Measurements from ENCODE around the gene CCND2. TPM values are rescaled to one million over a fixed set of nuclear protein-coding genes. Genes with fewer than 3 reads are reported as not detected.

Gene CCND2
- polyA plus RNA-seq, 10 donors = 74.4 to 129 (median 100) TPM

DNA sequence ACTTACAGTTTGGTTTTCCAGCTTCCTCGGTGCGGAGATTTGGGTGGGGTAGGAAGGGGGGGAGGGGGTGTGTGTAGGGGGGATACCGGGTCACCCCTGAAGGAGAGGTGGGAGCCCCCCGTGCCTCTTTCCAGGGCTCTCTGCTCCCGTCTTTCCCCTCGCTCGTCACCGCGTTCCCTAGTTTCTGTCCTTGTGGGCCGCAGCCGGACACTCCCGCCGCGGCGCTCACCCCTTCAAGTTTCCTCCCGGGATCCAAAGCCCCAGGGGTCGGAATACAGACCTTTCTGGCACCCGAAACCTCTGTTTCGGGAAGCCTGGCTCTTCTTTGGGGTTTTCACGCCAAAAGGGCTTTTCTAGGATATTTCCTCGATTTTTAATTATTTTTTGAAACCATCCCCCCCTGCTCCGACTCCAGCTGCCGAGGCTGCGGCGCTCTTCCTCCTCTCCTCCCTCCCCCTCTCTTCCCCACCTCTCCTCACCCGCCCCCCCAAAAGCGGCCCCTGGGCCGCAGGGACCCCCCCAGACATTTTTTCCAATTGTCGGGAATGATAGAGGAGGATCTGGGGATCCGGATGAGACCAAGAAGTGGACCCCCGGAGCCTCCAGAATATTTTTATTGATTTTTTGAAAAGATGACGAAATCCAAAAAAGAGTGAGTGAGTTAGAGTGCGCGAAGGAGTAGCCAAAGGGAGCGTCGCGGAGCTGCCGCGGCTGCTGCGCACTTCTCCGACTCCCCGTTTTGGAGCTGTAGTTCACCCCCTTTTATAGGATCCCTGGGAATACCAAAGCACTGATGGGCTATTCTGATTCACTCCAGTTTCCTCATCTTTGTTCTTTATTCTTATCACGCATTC lies 1.7 kb downstream of the CCND2 start:
- DNase-seq = peak in 2 of 3 donors; percentile 68 to 87

DNA sequence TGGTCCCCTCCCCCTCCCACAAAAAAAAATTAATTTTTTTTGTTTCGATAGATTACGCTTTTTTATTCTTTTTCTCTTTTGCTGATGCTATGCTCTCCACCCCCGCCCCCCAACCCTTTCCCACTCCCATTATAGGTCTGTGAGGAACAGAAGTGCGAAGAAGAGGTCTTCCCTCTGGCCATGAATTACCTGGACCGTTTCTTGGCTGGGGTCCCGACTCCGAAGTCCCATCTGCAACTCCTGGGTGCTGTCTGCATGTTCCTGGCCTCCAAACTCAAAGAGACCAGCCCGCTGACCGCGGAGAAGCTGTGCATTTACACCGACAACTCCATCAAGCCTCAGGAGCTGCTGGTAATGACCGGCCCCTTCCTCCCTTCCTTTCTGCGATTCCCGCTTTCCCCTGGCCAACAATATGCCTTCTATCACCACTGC lies 2.3 kb downstream of the CCND2 start:
- DNase-seq = peak in 2 of 3 donors; percentile 44 to 75

DNA sequence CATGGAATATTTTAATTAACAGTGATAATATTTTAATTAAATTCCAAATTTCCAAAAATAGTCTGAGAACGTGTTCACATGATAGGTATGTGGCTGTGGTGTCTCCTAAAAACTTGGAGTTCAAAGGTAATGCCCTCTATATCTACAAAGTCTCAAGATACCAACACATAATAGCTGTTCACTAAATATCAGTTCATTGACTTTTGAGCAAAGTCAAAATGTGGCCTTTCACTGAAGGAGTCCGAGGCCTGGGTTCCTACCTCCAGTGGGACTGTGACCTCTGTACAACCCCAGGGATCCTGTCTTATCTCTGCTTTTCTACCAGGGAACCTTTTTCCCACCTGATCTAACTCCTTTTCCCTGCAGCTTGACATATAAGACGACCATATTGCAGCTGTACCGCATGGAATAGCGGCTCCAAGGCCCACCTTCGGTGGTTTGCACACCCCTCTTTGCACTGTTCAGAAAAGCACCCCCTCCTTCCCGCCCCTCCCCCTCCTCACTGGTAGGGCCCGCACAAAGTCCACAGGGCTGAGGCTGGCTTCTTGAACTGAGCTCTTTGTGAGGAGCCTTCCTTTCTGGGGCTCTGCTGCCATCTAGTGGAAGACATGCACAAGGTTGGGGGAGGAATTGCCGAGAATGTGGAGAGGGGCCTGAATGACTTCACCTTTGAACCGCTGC lies 3.1 kb downstream of the CCND2 start:
- peak; percentile 94 to 97 (median 96) for DNase-seq

DNA sequence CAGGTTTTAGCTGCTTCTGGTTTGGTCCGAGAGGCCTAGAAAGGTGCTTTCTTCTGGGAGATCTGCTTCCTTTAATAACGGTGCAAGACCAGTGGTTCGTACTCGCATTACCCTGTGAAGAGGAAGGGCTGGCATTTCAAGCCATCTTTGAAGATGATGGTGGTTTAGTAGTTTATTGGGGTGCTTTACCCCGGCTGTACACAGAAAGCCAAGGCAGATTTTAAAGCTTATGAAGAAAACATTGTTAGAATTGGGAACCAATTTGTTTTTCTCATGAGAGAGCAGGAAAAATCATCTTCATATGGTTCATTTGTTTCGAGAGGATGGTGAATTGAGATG lies 3.6 kb downstream of the CCND2 start:
- no peak for DNase-seq

DNA sequence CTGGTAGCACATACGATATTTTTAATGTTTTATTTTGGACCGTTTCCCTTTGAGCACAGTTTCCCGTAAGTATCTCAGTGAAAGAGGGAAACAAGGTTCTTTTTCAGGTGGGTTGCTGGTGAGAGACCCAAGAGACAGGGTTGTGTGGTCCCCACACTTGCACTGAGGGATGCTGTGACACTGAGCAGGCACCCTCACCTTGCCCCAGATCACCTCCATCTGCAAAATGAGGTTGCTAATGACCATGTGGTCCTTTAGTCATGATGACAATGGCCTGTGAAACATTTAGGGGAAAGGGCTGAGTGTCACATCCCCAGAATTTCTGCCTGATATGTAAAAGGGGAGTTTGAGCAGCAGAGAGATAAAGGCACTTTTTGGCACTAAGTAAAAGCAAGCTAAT lies 4.3 kb downstream of the CCND2 start:
- DNase-seq = no peak

DNA sequence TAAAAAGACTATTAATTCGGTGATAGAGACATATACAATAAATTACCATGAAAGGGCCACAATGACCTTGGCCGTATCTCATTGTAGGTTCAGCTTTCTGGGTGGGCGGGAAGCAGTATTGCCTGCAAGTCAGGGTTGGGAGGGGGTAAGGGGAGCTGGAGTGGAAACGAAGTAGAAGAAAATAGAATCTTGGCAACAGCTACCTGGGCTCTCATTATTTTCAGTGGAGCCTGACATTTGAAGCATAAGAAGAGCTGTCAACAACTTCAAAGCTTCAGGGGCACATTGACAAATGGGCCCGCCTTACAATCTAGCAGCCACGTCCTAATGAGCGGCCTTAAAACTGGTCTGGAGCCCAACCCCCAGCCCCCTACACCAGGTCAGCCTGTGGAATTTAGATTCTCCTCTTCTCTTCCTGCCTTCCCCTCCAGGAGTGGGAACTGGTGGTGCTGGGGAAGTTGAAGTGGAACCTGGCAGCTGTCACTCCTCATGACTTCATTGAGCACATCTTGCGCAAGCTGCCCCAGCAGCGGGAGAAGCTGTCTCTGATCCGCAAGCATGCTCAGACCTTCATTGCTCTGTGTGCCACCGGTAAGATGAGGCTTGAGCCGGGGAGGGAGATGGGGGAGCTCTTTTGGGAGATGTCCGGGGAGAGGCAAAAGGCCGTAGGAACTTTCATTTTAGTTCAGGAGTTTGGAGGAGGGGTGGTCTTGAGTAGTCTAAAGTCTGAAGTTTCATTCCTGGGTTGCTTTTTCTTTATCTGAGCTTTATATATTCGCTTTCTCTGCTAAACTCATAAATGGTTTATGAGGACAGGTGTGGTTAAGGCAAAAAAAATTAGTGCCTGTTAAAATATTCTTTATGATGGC lies 5.0 kb downstream of the CCND2 start:
- DNase-seq = peak in 2 of 3 donors; percentile 44 to 65

DNA sequence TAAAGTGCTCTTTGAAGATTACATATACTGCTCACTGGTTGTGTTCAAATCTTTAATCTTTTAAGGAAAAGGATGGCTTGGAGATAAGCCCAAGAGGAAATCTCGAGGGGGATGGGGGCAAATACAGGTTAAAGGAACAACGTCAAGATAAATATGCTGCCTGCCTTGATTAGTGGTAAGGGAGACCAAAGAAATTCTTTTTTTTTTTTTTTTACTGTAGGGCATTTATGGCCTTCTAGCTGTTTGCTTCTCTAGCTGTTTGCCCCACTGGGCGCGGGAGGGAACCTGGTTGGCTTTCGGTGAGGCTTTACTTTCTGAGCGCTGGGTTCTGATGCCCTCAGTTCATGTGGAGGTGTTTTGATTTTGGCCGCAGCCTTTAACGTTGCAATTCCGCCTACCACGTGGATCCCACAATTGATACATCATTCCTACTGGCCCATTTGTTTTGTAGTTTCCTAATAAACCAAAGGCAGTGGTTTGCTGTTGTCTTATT lies 5.7 kb downstream of the CCND2 start:
- no peak for DNase-seq

DNA sequence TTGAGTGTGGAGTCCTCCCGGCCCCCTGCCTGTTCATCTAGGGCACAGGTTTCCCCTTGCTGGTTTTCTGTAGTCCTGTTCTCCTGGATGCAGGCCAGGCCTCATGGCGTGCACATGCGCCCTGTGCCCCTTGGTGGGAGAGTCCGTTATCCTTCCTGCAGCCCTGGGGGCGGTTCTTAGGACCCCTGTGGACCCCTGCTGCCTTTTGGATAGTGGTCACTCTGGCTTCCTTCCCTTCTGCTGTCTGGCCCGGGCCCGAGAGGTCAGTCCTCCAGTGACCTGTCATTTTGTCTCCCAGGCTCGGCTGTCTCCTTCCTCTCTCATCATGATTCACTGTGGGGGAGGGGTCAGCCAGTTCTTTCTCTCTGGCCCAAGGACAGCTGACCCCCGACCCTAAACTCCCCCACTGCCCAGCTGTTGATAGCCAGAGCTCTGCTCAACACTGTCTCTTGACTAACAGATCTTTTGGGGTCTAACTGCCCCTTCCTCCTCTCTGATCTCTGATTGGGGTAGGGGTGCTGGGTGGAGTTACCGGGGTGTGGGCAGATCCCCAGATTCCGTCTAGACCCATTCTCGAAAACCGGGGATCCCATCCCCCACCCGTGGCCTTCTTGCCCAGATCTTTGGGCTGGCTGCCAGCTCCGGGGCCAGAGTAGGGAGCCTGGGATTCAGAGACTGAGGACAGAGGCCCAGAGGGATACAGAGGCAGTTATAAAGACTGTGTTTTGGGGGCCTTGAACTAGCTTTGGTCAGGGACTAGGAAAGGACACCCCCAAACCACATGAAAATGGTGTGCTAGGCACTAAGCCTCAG lies 7.0 kb downstream of the CCND2 start:
- DNase-seq = peak in 2 of 3 donors; percentile 42 to 67

DNA sequence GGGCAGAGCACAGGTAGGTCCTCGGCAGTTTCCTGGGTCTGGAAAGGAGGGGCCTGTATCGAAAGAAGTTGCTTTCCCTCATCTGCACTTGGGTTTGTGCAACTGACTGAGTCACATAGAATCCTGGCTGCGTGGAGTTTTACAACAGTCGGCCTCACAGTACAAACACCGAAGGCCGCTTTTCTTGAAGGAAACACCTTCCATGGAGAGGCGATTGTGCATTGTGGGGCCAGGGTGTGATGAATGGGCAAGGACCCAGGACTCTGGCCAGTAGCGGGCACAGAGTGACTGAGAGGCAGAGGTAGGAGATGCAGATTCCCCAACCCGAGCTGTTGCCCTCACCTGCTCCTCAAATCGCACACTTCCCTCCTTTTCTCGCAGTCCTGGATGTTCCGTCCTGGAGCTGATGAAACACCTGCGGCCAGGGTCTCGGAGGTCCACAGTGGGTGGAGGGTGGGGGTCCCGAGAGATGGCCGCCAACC lies 7.7 kb downstream of the CCND2 start:
- no peak for DNase-seq

DNA sequence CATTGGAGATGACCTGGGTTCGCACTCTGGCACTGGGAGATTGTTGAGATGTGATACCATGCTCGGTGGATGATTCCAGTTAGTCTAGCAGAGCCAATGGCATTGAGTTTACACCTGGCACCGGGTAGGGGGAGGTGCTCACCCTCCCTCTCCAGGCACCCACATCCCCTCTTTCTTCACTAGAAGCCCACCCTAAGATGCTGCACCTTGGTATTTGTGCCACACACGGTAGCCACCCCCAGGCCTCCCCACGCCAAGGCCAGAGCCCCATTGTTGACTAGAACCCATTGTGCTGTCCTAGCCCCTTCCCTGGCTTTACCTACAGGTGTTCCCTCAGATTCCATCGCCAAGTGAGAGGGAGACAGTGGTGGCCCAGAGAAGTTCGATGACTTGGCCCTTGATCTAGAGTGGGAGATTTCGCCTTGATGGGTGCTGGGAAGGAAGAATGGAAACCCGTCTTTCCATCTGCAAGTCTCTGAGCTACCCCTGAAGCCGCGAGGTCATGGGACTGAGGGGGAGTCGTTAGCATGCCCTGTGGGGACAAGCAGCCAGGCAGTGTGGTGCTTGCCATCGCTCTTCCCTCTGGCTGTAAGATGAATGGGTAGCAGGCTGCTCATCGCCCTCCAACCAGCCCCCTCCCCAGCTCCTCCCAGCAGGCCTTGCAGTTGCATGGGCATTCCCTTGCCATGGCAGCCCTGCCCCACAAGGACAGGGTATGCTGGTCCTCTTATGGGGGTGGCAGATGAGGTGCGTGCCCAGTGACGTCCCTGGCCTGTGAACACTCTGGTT lies 8.7 kb downstream of the CCND2 start:
- DNase-seq = peak in 1 of 3 donors; percentile 1

DNA sequence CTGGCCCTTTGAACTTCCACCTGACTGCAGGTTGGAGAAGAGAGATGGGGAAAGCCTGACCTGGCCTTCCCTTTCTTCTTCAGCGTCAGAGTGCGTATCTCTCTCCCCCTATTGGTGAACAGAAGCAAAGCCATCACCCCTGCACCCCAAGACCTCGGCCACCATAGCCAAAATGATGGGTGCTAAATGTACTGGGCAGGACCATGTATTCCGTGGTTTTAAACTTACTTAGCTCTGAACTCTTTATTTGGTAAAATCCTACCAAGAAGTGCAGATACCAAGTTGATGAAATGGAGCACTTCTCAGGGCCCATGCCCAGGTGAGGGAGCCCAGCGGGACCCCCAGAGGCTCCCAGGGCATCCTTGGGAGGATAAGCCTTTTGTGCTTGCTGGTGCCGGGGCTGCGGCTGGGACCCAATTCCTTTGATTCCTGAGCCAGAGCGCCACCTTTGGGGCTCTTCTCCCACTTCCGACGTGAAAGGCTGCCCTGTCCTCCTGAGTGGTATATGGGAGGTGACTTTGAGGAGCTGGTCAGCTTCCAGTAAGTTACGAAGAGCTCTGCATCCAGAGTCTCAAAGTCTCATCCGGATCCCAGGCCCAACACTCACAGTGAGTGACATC lies 9.4 kb downstream of the CCND2 start:
- no peak for DNase-seq

DNA sequence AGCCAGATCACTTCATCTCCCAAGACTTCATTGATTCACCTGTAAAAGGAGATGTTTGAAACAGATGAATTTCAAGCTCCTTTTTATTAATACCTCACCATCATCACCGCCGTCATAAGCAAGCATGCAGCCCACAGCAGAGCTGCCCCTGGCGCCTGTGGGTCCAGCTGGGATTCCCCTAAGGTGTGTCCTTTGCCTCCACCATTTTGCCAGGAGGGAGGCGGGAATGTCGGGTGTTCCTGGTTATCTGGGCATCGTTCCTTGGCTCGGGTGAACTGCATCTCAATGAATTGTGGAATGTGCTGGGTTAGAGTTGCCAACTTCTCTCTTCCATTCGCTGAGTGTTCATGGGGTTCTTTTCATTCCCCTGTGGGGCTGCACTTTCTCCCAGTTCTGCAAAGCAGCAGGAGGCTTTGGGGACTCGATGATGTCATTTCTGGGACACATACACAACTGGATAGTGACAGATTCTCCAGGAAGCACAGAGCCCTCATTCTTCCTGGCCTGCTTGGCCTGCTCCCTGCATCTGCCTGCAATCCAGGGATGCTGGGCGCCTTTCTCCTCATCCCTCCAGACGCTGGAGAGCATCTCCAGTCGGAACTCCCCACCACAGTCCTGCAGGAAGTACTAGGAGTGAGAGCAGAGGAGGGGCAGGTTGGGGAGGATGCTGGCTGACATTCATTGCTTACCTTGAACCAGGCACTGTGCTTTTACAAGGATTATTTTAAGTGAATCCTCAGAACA lies 10.1 kb downstream of the CCND2 start:
- DNase-seq = no peak

DNA sequence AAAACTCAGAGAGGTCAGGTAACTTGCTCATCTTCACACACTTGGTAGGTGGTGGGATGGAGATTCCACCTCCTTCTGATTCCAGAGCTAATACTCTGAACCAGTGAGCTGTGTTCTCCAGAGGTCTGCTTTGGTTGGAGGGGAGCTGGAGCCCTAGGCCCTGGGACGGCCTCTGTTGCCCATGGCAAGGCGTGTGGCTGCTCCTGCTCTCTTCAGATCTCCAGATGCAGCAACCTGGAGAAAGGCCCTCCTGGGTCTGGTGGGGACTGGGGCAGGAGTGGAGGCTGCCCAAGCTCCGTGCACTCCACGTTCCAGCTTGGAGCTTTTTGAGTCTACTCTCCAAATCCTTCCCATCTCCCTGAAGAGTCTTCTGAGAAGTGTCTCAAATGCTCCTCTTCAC lies 10.7 kb downstream of the CCND2 start:
- no peak for DNase-seq

DNA sequence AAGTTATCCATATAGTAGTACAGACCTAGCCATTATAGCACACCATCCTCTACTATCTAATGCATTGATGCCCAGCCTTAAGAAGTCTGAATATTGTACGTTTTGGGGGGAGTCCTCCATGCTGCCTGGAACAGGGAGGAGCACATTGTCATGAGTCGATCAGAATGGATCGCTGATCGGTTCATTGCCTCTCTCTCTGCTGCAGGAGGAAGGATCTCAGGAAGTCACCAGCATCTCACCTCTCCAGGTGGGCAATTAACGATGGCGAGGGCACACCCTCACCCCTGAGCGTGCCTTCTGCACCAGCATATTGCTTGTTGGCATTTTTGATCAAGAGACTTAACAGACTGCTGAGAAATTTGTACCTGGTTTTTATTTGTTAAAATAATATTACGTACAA lies 11.5 kb downstream of the CCND2 start:
- no peak for DNase-seq

DNA sequence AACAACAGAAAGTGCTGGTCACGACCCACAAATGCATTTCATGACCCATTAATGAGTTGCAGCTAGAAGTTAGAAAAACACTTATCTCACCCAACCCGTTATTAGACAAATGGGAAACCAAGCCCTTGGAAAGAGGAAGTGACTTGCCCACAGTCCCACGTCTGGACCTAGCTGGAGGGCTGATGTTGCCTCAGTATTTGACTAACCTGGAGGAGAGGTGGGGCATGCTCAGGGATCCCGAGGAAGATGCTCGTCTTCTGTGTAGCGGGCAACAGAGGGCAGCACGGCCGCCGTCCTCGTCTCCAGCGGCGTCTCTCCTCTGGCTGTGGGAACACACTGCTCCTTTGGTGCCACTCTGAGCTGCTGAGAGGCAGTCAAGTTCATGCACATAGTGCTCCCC lies 12.7 kb downstream of the CCND2 start:
- DNase-seq = no peak

DNA sequence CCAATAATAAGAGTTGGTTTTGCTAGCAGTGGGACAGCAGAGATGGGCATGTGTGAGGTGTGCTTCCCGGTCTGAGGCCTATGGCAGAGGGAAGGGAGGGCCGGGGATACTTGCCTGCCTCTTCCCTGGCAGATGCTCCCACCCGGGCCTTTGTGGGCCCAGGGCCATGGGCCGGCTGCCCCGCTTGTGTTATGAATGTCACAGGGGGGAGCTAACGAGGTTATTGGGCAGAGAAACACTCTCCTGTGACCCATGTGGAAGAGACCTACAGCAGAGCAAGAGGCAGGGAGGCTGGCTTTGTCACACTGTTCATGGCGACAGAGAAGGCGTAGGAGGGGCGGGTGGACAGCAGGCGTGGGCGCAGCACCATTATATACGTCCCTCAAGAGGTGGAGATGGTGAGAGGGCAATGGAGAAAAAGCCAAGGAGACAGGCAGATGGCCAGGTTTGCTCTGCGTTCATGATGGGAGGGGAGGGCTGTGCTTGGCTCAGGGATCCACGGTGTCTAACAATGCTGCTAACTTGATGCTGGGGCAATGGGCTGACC lies 13.3 kb downstream of the CCND2 start:
- DNase-seq = no peak

DNA sequence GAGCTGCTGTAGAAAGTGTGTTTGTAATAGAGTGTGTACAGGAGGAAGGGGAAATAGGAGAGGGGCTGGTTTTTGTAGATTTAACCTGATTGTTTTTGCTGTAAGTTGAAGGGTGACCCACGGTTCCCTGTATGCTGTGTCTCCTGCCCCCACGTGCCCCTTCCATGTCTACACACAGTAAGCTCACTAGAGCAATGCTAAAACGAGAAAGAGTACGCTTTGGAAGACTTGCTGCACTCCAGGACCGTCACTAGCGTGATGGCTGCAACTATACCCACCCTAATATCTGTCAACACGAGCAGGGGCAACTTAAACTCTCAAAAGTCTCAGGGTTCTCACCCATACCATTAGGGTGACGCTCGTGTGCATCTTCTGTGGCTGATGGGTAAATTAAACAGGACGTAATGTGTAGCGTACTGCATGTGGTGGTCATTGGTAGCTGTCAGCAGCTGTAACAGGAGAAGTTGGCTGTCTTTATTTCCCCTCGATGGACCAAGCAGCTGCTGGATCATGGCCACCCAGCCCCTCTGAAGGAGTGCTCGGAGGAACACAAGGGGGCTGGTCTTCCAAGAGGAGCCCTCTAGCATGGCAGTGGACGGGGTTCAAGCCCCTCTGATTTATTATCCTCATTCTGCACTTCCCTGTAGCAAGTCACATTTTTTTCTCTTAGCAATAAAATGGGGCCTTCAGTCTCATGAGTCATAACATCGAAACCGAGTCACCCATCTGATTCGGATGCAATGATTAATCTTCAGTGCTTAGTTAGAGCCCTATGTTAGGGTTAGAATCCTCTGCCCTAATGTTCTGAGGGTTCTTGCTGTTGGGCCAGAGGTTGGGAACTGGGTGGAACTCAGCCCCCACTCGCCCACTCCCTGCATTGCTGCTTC lies 14.0 kb downstream of the CCND2 start:
- peak in 1 of 3 donors; percentile 50 for DNase-seq

All from muscle of back (tissue), 11 donors.